Liver (tissue), 9 donors: Measurements from ENCODE around the gene TLE4. TPM values are rescaled to one million over a fixed set of nuclear protein-coding genes. Genes with fewer than 3 reads are reported as not detected.

Experiments
- DNase-seq: peaks from one replicate; pipeline ENCODE4 v3.0.0-alpha.2; 2017; ENCODE audit warnings: low spot score
- H3K27ac ChIP-seq, 2 donors: one replicate each; pipeline ENCODE4 v1.7.0; 2013; ENCODE audit warnings: inconsistent platforms in 2 of 2, low read length in 2 of 2, control low read depth in 1 of 2, low read depth in 1 of 2, mild to moderate bottlenecking in 1 of 2
- H3K27me3 ChIP-seq, 4 donors: one replicate each; pipeline versions ENCODE4 v1.6.1 to v1.7.0; 2013; ENCODE audit warnings: low read length in 3 of 4, inconsistent platforms in 1 of 4, mild to moderate bottlenecking in 1 of 4, moderate library complexity in 1 of 4; ENCODE audit not compliant: control insufficient read depth in 4 of 4, insufficient read depth in 4 of 4
- H3K36me3 ChIP-seq, 4 donors: one replicate each; pipeline versions ENCODE4 v1.6.1 to v1.7.0; 2013; ENCODE audit warnings: low read length in 3 of 4, mild to moderate bottlenecking in 3 of 4, low read depth in 1 of 4, moderate library complexity in 1 of 4; ENCODE audit not compliant: control insufficient read depth in 4 of 4, insufficient read depth in 3 of 4
- H3K4me1 ChIP-seq, 4 donors: one replicate each; pipeline versions ENCODE4 v1.6.1 to v1.7.0; 2013; ENCODE audit warnings: low read length in 3 of 4, mild to moderate bottlenecking in 3 of 4, moderate library complexity in 1 of 4; ENCODE audit not compliant: control insufficient read depth in 4 of 4, insufficient read depth in 4 of 4
- H3K4me3 ChIP-seq, 3 donors: one replicate each; pipeline versions ENCODE4 v1.6.1 to v1.7.0; 2013; ENCODE audit warnings: low read length in 3 of 3, control low read depth in 1 of 3, low read depth in 1 of 3, mild to moderate bottlenecking in 1 of 3
- H3K9ac ChIP-seq, 2 donors: one replicate each; pipeline ENCODE4 v1.7.0; 2013; ENCODE audit warnings: low read length in 2 of 2, mild to moderate bottlenecking in 2 of 2, moderate library complexity in 2 of 2, control low read depth in 1 of 2, low read depth in 1 of 2
- H3K9me3 ChIP-seq, 4 donors: one replicate each; pipeline versions ENCODE4 v1.6.1 to v1.7.0; 2013; ENCODE audit warnings: low read length in 3 of 4; ENCODE audit not compliant: control insufficient read depth in 4 of 4
- ATF3 ChIP-seq: IDR thresholded peaks from 2 replicates; pipeline ENCODE4 v1.6.1; 2016; ENCODE audit warnings: antibody characterized with exemption
- EGR1 ChIP-seq, 2 donors: IDR thresholded peaks; 2 replicates each; pipeline ENCODE4 v1.6.1; 2016 to 2018; ENCODE audit warnings: antibody characterized with exemption in 2 of 2, low read depth in 2 of 2
- FOXA1 ChIP-seq: IDR thresholded peaks from 2 replicates; pipeline ENCODE4 v1.6.1; 2016; ENCODE audit warnings: antibody characterized with exemption
- FOXA2 ChIP-seq: IDR thresholded peaks from 2 replicates; pipeline ENCODE4 v1.6.1; 2016; ENCODE audit warnings: antibody characterized with exemption
- GABPA ChIP-seq, 2 donors: IDR thresholded peaks in 1 of 2; conservative IDR thresholded peaks in 1 of 2; 2 replicates each; pipeline ENCODE4 v1.6.1; 2016; ENCODE audit warnings: antibody characterized with exemption in 2 of 2, mild to moderate bottlenecking in 1 of 2, moderate library complexity in 1 of 2
- HNF4A ChIP-seq, 2 donors: conservative IDR thresholded peaks; 2 replicates each; pipeline ENCODE4 v1.6.1; 2016; ENCODE audit warnings: antibody characterized with exemption in 2 of 2, mild to moderate bottlenecking in 2 of 2
- HNF4G ChIP-seq: IDR thresholded peaks from 2 replicates; pipeline ENCODE4 v1.6.1; 2016; ENCODE audit warnings: antibody characterized with exemption
- JUND ChIP-seq, 2 donors: IDR thresholded peaks; 2 replicates each; pipeline ENCODE4 v1.6.1; 2016; ENCODE audit warnings: antibody characterized with exemption in 2 of 2
- MAX ChIP-seq: IDR thresholded peaks from 2 replicates; pipeline ENCODE4 v1.6.1; 2016; ENCODE audit warnings: antibody characterized with exemption
- NR2F2 ChIP-seq: IDR thresholded peaks from 2 replicates; pipeline ENCODE4 v1.6.1; 2016; ENCODE audit warnings: antibody characterized with exemption
- RAD21 ChIP-seq, 2 donors: IDR thresholded peaks; 2 replicates each; pipeline ENCODE4 v1.6.1; 2016; ENCODE audit warnings: antibody characterized with exemption in 2 of 2, mild to moderate bottlenecking in 2 of 2
- REST ChIP-seq: IDR thresholded peaks from 2 replicates; pipeline ENCODE4 v1.6.1; 2016; ENCODE audit warnings: antibody characterized with exemption, mild to moderate bottlenecking
- RXRA ChIP-seq, 2 donors: IDR thresholded peaks; 2 replicates each; pipeline ENCODE4 v1.6.1; 2017 to 2018; ENCODE audit warnings: antibody characterized with exemption in 2 of 2, mild to moderate bottlenecking in 1 of 2
- SP1 ChIP-seq: IDR thresholded peaks from 2 replicates; pipeline ENCODE4 v1.6.1; 2018; ENCODE audit warnings: antibody characterized with exemption, mild to moderate bottlenecking
- TAF1 ChIP-seq: conservative IDR thresholded peaks from 2 replicates; pipeline ENCODE4 v1.6.1; 2016; ENCODE audit warnings: antibody characterized with exemption, mild to moderate bottlenecking
- YY1 ChIP-seq: IDR thresholded peaks from 2 replicates; pipeline ENCODE4 v1.6.1; 2016; ENCODE audit warnings: antibody characterized with exemption, mild to moderate bottlenecking
- WGBS: extraction: QIAGEN DNeasy Blood & Tissue Kit; methylation state at CpG from one replicate; pipeline ENCODE4 v1.1.7; 2013; 5-methylcytosine and 5-hydroxymethylcytosine counted together
- polyA plus RNA-seq, 2 donors: library from polyadenylated mRNA; stranded (reverse) in 1 of 2; unstranded in 1 of 2; fragments of 200-250 nt in 1 of 2; fragments of >200 nt in 1 of 2; fragmentation: Nextera tagmentation in 1 of 2; extraction: Ambion mirVana in 1 of 2; gene quantifications; one replicate each; pipeline versions ENCODE4 v1.2.1 to v1.2.3, GENCODE V29; 2013 to 2015
- total RNA-seq, 2 donors: library from RNA; depleted of rRNA; stranded (reverse); fragments of >200 nt; gene quantifications; one replicate each; pipeline ENCODE4 v1.2.3, GENCODE V29; 2014
- donor health status: healthy.
- donor health status: healthy.
- donor health status: healthy.
- donor health status: healthy.
- donor health status: healthy.

Gene TLE4
- total and polyA plus RNA-seq, 4 donors = 2.5 to 6.6 (median 4.7) TPM

- 96% methylated on average over 5 of the region's 5 CpGs for WGBS
- no peak overlapping the region for H3K27ac ChIP-seq
Measured at GRCh38 chr9:79700607-79701360, 129.0 kb downstream of the TLE4 start.

GRCh38 chr9:79701651-79702050 is 129.9 kb downstream of the TLE4 start:
- Histone ChIP-seq H3K9me3 (no peaks in the 10 kb centered on the region), H3K36me3 (peaks cover 0 to 10% (median 4%) of the 10 kb centered on the region in 4 donors), H3K27ac (no peak overlapping the region), H3K4me1 (no peaks in the 10 kb centered on the region), H3K27me3 (no peaks in the 10 kb centered on the region), H3K9ac (no peak overlapping the region), H3K4me3 (no peak overlapping the region)
- TF ChIP-seq HNF4G (no peak), JUND (IDR thresholded peaks at IDR 0.05) (no peak), TAF1 (no peak), SP1 (no peak), RXRA (IDR thresholded peaks at IDR 0.05) (no peak), MAX (no peak), RAD21 (IDR thresholded peaks at IDR 0.05) (peak; percentile 6 to 13), FOXA2 (no peak)
- WGBS = 96% methylated on average over 2 of the region's 2 CpGs
- DNase-seq = no peak

More at GRCh38 chr9:79700607-79701360, 129.0 kb downstream of the TLE4 start:
- Histone ChIP-seq H3K9ac (no peak overlapping the region), H3K4me3 (no peak overlapping the region), H3K4me1 (no peaks in the 10 kb centered on the region), H3K9me3 (no peaks in the 10 kb centered on the region), H3K27me3 (no peaks in the 10 kb centered on the region), H3K36me3 (peaks cover 0 to 5% (median 2%) of the 10 kb centered on the region in 4 donors)
- TF ChIP-seq MAX (no peak), HNF4A (conservative IDR thresholded peaks at IDR 0.05) (no peak), FOXA1 (no peak), TAF1 (no peak)
- DNase-seq = no peak

GRCh38 chr9:79705704-79706103 is 133.9 kb downstream of the TLE4 start:
- peaks cover 0 to 26% (median 13%) of the 10 kb centered on the region in 4 donors for H3K36me3 ChIP-seq
- TF ChIP-seq MAX = no peak
- no peak for TF ChIP-seq YY1
- TF ChIP-seq EGR1 (IDR thresholded peaks at IDR 0.05; ENCODE audit: low read depth in 2 of 2) = no peak
- TF ChIP-seq FOXA2 = no peak
- TF ChIP-seq GABPA (IDR thresholded peaks at IDR 0.05 in 1 of 2, conservative IDR thresholded peaks at IDR 0.05 in 1 of 2) = no peak
- no peak for TF ChIP-seq NR2F2
- no peak for TF ChIP-seq RAD21 (IDR thresholded peaks at IDR 0.05)
- no peak for TF ChIP-seq ATF3
- TF ChIP-seq REST = no peak
- no peak for TF ChIP-seq FOXA1
- TF ChIP-seq HNF4G = no peak
- TF ChIP-seq RXRA (IDR thresholded peaks at IDR 0.05) = no peak
- no peak for TF ChIP-seq JUND (IDR thresholded peaks at IDR 0.05)
- TF ChIP-seq HNF4A (conservative IDR thresholded peaks at IDR 0.05) = no peak

More at GRCh38 chr9:79705704-79706103, 133.9 kb downstream of the TLE4 start:
- no peak overlapping the region for H3K9ac ChIP-seq
- no peaks in the 10 kb centered on the region for H3K27me3 ChIP-seq
- H3K27ac ChIP-seq = no peak overlapping the region
- H3K9me3 ChIP-seq = no peaks in the 10 kb centered on the region
- no peak overlapping the region for H3K4me3 ChIP-seq
- no peak for DNase-seq
- WGBS = 95% methylated on average over 3 of the region's 3 CpGs
- no peaks in the 10 kb centered on the region for H3K4me1 ChIP-seq
